NOMO-1 treated with dmso at 0.1 percent for 144 hours (cell line): ENCODE results near the gene MUC5B.

Experiments used
- DNase-seq: peaks from one replicate; lab custom pipeline; 2025; ENCODE audit not compliant: unreplicated experiment; lab: John Stamatoyannopoulos, UW

MUC5B gene

GRCh38 chr11:1219834-1220815 lies 2.7 kb upstream of the MUC5B start:
- DNase-seq = no peak

DNA sequence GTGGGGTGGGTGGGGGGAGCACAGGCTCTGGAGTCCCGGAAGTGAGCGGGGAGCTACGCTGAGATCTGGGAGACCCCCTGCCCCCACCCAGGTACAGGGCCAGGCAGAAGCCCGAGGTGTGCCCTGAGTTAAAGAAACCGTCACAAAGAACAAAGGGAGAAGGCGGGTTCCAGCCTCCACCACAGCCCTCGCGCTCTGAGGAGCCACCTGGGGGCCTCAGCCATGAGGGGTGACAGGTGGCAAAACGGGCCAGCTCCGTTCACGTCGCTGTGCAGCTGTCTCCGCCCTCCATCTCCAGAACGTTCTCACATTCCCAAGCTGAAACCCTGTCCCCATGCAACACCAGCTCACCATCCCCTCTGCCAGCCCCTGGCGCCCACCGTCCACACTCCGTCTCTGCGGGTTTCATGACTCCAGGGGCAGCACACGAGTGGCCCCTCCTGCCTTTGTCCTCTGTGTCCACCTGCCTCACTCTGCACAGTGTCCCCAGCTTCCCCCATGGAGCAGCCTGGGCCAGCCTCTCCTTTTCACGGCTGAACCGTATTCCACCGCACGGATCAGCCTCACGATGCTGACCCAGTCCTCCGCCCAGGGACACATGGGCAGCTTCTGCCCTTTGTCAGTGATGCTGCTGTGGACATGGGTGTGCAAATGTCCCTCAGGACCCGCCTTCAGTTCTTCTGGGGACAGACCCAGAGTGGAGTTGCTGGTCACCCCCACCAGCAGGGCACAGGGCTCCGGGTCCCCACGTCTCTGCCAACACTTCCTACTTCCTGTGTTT lies 1.7 kb upstream of the MUC5B start:
- no peak for DNase-seq

DNA sequence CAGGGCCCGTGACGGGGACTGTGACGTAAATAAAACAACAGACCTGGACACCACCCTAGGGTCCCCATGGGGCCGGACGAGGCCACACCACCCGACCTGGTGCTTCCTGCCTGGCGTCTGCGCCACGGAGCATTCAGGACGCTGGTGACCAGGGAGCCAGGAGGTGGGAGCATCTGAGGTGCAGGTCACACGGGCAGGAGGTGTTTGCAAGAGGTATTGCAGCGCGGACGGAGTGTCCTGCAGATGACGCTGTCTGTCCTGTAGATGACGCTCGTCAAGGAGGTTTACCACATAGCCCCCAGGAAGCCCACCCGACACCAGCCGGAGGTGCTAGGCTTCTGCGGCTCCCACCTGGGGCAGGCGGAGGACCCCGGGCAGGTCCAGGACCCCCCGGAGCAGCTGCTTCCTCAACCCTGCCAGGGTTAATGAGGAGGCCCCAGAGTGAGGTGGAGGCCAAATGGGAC lies 986 bp upstream of the MUC5B start:
- DNase-seq = no peak

DNA sequence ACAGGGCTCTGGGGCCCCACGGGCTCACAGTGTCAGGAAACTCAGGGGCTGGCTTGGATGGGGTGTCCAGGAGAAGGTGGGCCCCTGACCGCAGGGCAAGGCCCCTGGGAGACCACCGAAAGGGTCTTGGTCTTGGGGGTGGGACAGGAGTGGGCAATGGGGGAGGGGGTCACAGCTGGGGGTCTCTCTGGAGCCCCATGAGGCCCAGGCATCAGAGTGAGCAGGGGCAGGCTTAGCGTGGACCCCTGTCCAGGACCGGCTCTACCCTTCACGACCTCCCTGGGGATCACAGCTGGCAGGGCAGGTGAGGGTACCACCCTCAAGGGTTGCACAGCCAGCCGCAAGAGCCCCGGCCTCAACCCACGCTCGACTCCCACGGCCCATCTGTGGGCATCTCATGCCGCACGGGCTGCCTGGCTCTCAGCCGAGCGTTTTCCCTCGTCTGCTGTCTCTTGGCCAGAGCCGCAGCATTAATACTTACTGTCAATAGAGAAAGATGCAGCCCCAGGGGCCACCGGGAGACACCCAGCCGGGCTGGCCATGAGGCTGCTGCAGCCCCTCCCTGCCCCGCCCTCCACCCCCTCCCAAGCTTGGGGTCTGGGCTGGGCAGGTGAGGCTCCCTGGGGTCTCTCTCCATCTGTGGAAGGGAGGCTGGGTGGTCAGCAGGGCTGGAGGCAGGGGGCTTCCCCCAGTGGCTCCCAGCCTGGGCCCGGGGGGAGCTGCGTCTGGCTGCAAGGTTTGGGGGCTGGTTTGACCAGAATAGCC lies 662 bp downstream of the MUC5B start:
- DNase-seq = no peak

DNA sequence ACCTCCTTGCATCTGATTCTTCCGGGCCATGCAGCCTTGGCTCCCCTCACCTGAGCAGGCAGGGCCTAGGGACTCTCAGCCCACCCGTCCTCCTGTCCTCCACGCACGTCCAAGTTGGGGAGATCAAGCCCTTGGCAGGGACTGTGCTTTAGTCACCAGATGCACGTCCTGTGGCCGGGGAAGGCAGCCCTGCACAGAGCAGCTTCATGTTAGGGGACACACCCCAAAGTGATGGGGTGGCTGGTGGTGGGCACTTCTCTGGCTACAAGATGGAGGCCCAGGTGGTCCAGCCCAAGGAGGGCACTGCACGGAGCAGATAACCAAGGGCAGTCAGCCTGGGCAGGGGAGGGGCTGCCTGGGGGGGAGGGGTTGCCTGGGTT lies 1.2 kb downstream of the MUC5B start:
- no peak for DNase-seq

- no peak for DNase-seq
Measured at GRCh38 chr11:1224491-1225385, 1.9 kb downstream of the MUC5B start.

GRCh38 chr11:1225386-1226225 lies 2.7 kb downstream of the MUC5B start:
- no peak for DNase-seq

DNA sequence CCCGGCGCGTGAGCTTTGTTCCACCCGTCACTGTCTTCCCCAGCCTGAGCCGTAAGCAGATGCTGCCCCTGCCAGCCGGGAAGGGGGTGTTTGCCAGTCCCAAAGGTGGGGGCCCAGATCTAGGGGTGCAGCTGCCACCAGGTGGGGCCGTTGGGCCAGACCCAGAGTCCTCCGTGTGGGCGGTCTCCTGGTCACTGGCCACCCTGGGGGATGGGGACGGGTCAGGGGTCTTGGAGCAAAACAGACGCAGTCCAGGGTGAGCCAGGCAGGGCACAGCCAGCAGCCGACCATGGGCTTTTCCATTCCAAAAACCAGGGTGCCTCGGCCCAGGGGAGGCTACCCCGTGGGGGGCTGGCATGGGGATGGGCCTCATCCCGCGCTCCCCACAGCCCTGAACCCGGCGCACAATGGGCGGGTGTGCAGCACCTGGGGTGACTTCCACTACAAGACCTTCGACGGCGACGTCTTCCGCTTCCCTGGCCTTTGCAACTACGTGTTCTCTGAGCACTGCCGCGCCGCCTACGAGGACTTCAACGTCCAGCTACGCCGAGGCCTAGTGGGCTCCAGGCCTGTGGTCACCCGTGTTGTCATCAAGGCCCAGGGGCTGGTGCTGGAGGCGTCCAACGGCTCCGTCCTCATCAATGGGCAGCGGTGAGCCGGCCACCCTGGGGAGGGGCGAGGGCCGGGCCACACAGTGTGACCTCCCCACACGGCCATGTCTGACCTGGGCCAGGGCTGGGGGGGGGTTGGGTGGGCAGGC lies 3.5 kb downstream of the MUC5B start:
- no peak for DNase-seq

DNA sequence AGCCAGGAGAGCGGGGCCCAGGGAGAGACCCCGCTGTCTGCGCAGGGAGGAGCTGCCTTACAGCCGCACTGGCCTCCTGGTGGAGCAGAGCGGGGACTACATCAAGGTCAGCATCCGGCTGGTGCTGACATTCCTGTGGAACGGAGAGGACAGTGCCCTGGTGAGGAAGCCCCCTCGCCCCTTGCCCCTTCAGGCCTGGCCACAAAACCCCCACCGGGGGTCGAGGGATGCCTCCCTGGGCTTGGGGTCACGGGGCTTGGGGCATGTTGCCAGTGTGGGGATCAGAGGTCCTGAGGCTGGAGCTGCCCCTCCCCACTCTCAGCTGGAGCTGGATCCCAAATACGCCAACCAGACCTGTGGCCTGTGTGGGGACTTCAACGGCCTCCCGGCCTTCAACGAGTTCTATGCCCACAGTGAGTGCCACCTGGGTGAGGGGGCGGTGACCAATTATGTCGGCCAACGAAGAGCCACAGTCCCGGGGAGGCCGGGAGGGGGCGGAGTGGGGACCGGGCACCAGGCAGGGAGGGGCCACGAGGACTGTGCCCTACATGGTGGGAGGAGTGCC lies 4.2 kb downstream of the MUC5B start:
- no peak for DNase-seq

GRCh38 chr11:1227551-1228100 lies 4.8 kb downstream of the MUC5B start:
- no peak for DNase-seq

DNA sequence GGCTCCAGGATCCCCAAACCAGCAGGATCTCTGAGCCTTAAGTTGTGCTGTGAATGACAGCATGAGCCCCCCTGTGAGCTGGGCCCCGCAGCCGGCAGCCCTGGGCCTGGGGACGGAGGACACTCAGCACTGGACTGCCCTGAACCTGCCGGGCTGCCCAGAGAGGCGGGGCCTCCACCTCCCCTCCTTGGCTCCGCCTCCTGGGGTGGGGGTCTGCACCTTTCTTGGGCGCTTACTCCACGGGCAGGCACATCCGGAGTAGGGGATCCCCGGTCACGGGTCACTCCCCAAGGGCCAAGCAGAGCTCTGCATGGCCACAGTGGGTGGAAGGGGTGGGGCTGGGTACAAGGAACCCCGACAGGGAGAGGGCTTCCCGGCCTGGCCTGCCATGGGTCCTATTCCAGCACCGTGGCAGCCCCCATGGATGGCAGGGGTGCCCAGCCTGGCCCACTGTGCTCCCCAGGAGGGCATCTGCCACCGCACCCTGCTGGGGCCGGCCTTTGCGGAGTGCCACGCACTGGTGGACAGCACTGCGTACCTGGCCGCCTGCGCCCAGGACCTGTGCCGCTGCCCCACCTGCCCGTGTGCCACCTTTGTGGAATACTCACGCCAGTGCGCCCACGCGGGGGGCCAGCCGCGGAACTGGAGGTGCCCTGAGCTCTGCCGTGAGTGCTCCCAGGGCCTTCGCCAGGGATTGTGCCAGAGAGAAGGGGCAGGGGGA lies 5.4 kb downstream of the MUC5B start:
- DNase-seq = no peak

DNA sequence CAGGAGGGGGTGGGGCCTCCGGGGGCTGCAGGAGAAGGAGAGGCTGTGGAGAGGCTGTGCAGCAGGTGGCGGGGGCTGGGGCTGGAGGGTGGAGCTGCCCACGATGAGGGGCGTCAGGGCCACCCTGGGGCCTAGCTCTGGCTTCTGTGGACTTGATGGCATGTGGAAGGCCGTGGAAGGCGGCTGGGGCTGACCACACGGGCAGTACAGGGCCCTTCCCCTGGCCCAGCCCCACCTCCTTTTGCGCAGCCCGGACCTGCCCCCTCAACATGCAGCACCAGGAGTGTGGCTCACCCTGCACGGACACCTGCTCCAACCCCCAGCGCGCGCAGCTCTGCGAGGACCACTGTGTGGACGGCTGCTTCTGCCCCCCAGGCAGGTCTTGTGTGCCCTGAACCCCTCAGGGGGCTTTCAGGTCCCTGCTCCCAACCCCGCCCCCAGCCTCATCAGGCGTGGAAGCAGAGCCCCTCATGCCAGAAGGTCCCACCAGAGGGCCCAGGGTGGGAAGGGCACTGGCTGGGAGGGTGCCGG lies 6.1 kb downstream of the MUC5B start:
- DNase-seq = no peak

DNA sequence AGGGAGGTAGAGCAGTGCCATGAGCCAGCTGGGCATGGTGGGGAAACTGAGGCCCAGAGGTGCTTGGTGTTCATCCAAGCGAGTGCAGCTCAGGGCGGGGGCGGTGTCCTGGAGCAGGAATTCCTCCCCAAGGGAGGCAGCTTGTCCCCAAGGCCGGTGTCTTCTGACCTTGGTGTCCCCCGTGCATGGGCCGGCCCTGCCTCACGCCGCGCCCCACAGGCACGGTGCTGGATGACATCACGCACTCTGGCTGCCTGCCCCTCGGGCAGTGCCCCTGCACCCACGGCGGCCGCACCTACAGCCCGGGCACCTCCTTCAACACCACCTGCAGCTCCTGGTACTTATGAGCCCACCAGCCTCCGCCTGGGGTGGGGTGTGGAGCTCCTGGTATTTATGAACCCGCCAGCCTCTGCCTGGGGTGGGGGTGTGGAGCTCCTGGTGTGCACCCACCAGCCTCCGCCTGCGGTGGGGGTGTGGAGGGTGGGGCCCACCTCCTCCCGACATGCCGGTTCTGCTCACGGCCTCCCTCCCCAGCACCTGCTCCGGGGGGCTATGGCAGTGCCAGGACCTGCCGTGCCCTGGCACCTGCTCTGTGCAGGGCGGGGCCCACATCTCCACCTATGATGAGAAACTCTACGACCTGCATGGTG lies 6.7 kb downstream of the MUC5B start:
- DNase-seq = no peak

- no peak for DNase-seq
Measured at GRCh38 chr11:1230121-1230455, 7.2 kb downstream of the MUC5B start.

- no peak for DNase-seq
Measured at GRCh38 chr11:1230456-1231395, 7.9 kb downstream of the MUC5B start.
